Suprapubic skin (tissue), 3 donors: ENCODE data around the gene ADAMTS17.

Source experiments
- POLR2A ChIP-seq, 2 donors: fragments of 450-650 bp; IDR thresholded peaks; one replicate each; pipeline ENCODE4 v1.6.1; 2017; ENCODE audit warnings: antibody characterized with exemption in 2 of 2, mild to moderate bottlenecking in 2 of 2, moderate library complexity in 2 of 2
- TF ChIP-seq, protein P1 (sequence below), 2 donors: fragments of 200-600 bp in 1 of 2; fragments of 450-650 bp in 1 of 2; sonication (generic) in 1 of 2; IDR thresholded peaks; one replicate each; pipeline ENCODE4 v1.5.1; 2016 to 2019; ENCODE audit warnings: antibody characterized with exemption in 2 of 2, mild to moderate bottlenecking in 1 of 2, moderate library complexity in 1 of 2

DNA sequence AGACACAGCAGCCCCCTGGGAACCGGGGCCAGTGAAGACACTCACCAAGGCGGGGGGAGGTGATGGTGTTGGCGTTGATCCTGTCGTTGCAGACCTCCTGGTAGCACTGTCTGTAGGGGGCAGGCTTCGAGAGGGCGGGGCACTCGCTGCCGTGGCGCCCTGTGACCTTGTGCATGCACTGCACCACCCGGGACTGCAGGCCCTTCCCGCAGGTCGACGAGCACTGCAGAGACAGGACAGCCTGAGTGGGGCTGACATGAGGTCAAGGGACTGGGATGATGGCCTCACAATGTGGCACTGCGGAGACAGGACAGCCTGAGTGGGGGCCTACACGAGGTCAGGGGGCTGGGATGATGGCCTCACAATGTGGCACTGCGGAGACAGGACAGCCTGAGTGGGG lies 365.8 kb downstream of the ADAMTS17 start:
- TF ChIP-seq POLR2A (IDR thresholded peaks at IDR 0.05) = no peak
- TF ChIP-seq, protein P1, sequence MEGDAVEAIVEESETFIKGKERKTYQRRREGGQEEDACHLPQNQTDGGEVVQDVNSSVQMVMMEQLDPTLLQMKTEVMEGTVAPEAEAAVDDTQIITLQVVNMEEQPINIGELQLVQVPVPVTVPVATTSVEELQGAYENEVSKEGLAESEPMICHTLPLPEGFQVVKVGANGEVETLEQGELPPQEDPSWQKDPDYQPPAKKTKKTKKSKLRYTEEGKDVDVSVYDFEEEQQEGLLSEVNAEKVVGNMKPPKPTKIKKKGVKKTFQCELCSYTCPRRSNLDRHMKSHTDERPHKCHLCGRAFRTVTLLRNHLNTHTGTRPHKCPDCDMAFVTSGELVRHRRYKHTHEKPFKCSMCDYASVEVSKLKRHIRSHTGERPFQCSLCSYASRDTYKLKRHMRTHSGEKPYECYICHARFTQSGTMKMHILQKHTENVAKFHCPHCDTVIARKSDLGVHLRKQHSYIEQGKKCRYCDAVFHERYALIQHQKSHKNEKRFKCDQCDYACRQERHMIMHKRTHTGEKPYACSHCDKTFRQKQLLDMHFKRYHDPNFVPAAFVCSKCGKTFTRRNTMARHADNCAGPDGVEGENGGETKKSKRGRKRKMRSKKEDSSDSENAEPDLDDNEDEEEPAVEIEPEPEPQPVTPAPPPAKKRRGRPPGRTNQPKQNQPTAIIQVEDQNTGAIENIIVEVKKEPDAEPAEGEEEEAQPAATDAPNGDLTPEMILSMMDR (IDR thresholded peaks at IDR 0.05) = no peak
